GM12878 (cell line): ENCODE data around the gene SEMA3B. TPM values are rescaled to one million over a fixed set of nuclear protein-coding genes. Genes with fewer than 3 reads are reported as not detected.

Source experiments
- ATAC-seq: fragments of 200-7000 bp; cut with Tn5 transposase; 3 replicates; pipeline ENCODE4 v1.9.1; 2020; ENCODE audit warnings: mild to moderate bottlenecking, moderate library complexity
- BruUV-seq: library from RNA; stranded (reverse); fragments of 400-500 nt; replicated peaks from 2 replicates; lab custom pipeline; 2021; lab: Mats Ljungman, UMichigan
- CTCF ChIA-PET: fragments of 300-600 bp; sonication (Branson Sonifier 250); formaldehyde crosslinking; extraction: SDS; loops from one replicate; lab custom pipeline; 2021; ENCODE audit warnings: inconsistent platforms; lab: Yijun Ruan, JAX
- POLR2A ChIA-PET: fragments of 350-600 bp; formaldehyde crosslinking; extraction: SDS; loops from one replicate; lab custom pipeline; 2021; ENCODE audit warnings: inconsistent platforms; lab: Charles Lee
- RAD21 ChIA-PET: fragments of 300-600 bp; sonication (Branson Sonifier 250); formaldehyde crosslinking; loops from one replicate; lab custom pipeline; 2023; ENCODE audit warnings: antibody characterized with exemption; ENCODE audit not compliant: unreplicated experiment; lab: Charles Lee
- SMC1A ChIA-PET: fragments of 300-600 bp; sonication (Branson Sonifier 250); formaldehyde crosslinking; loops from one replicate; lab custom pipeline; 2023; ENCODE audit not compliant: unreplicated experiment, uncharacterized antibody; lab: Charles Lee
- DNase-seq: peaks from one replicate; pipeline ENCODE4 v3.0.0-alpha.2; 2011; ENCODE audit warnings: low read depth, low spot score
- FAIRE-seq: peaks from 3 replicates; lab custom pipeline; 2011; peaks lifted over from hg19 to GRCh38; lab: Jason Lieb, UNC
- H2AFZ ChIP-seq: 2 replicates; pipeline ENCODE4 v1.6.0; 2011; ENCODE audit warnings: low read depth, low read length, control low read depth; ENCODE audit not compliant: control insufficient read depth
- H3K27ac ChIP-seq: 2 replicates; pipeline ENCODE4 v1.5.1; 2011; ENCODE audit warnings: control low read depth; ENCODE audit not compliant: control insufficient read depth, insufficient read depth
- H3K27me3 ChIP-seq, 2 experiments: replicated peaks in 1 of 2; 2 replicates each; pipeline versions ENCODE4 v1.6.0 to v1.6.1; 2011; ENCODE audit warnings: low read length in 1 of 2; ENCODE audit not compliant: control insufficient read depth in 2 of 2, insufficient read depth in 2 of 2
- H3K36me3 ChIP-seq, 2 experiments: 2 replicates each; pipeline ENCODE4 v1.5.1; 2011; ENCODE audit warnings: low read length in 1 of 2; ENCODE audit not compliant: control insufficient read depth in 2 of 2, insufficient read depth in 2 of 2
- H3K4me1 ChIP-seq: 2 replicates; pipeline ENCODE4 v1.6.1; 2011; ENCODE audit warnings: mild to moderate bottlenecking, low read length, moderate library complexity, mixed read lengths; ENCODE audit not compliant: control insufficient read depth, insufficient read depth
- H3K4me2 ChIP-seq: 2 replicates; pipeline ENCODE4 v1.6.0; 2011; ENCODE audit warnings: control low read depth; ENCODE audit not compliant: control insufficient read depth, insufficient read depth
- H3K4me3 ChIP-seq: fragments of 200-600 bp; sonication (generic); 2 replicates; pipeline ENCODE4 v1.5.1; 2016
- H3K79me2 ChIP-seq: 2 replicates; pipeline ENCODE4 v1.6.0; 2011; ENCODE audit warnings: low read length; ENCODE audit not compliant: control insufficient read depth, insufficient read depth
- H3K9ac ChIP-seq: 2 replicates; pipeline ENCODE4 v1.8.0; 2011; ENCODE audit warnings: low read length, control low read depth, mixed read lengths; ENCODE audit not compliant: control insufficient read depth, insufficient read depth
- H3K9me3 ChIP-seq: replicated peaks from 3 replicates; pipeline ENCODE4 v1.5.1; 2011; ENCODE audit warnings: mild to moderate bottlenecking, low read length; ENCODE audit not compliant: control insufficient read depth, insufficient read depth
- H4K20me1 ChIP-seq: 2 replicates; pipeline ENCODE4 v1.6.0; 2011; ENCODE audit not compliant: control insufficient read depth, insufficient read depth
- EED ChIP-seq: sonication (generic); IDR thresholded peaks from 2 replicates; pipeline ENCODE4 v1.6.1; 2016; ENCODE audit warnings: antibody characterized with exemption, low read depth
- ESRRA ChIP-seq: IDR thresholded peaks from 2 replicates; pipeline ENCODE4 v1.6.1; 2012; ENCODE audit warnings: mild to moderate bottlenecking, low read length, improper control_type of control experiment
- ETV6 ChIP-seq, 2 experiments: fragments of 450-650 bp in 1 of 2; IDR thresholded peaks in 1 of 2; conservative IDR thresholded peaks in 1 of 2; 2 replicates each; pipeline ENCODE4 v1.6.1; 2014; ENCODE audit warnings: antibody characterized with exemption in 1 of 2, borderline replicate concordance in 1 of 2, low read depth in 1 of 2, mild to moderate bottlenecking in 1 of 2, moderate library complexity in 1 of 2
- EZH2 ChIP-seq: IDR thresholded peaks from 2 replicates; pipeline ENCODE4 v1.6.1; 2012; ENCODE audit warnings: low read depth, mild to moderate bottlenecking, control low read depth, inconsistent platforms, low read length, borderline replicate concordance; ENCODE audit not compliant: control insufficient read depth
- HDAC2 ChIP-seq: fragments of 200-600 bp; sonication (generic); IDR thresholded peaks from 2 replicates; pipeline ENCODE4 v1.6.1; 2017
- MEF2A ChIP-seq: IDR thresholded peaks from 2 replicates; pipeline ENCODE4 v1.6.1; 2011; ENCODE audit warnings: low read depth, mild to moderate bottlenecking, low read length, moderate library complexity; ENCODE audit not compliant: insufficient read depth
- PML ChIP-seq: IDR thresholded peaks from 2 replicates; pipeline ENCODE4 v1.6.1; 2012; ENCODE audit warnings: low read length, inconsistent platforms
- WRNIP1 ChIP-seq: IDR thresholded peaks from 2 replicates; pipeline ENCODE4 v1.6.1; 2011; ENCODE audit warnings: low read depth, low read length, improper control_type of control experiment, borderline replicate concordance
- WGBS: methylation state at CpG from one replicate; pipeline ENCODE4 v1.1.6; 2016; ENCODE audit warnings: low lambda C conversion rate; ENCODE audit not compliant: insufficient replicate concordance, insufficient coverage; ENCODE audit errors: missing lambda C conversion rate; 5-methylcytosine and 5-hydroxymethylcytosine counted together
- in situ Hi-C: fragments of 300-500 bp; cut with MboI; formaldehyde crosslinking; loops from 9 replicates; pipeline ENCODE4 v1.14.3; 2018; ENCODE audit warnings: mixed read lengths
- intact Hi-C: fragments of 100-400 bp; cut with micrococcal nuclease; formaldehyde crosslinking; loops from one replicate; pipeline ENCODE4 v1.14.2; 2022; ENCODE audit not compliant: unreplicated experiment
- polyA plus RNA-seq, 11 experiments: library from polyadenylated mRNA; depleted of rRNA in 4 of 11; unstranded in 6 of 11; stranded (reverse) in 5 of 11; fragments of >200 nt; fragmentation: Nextera tagmentation in 4 of 11; fragmentation: Illumina TruSeq in 1 of 11; extraction: Ambion mirVana in 4 of 11; extraction: Trizol in 1 of 11; gene quantifications; 1 replicate in 1 of 11; 2 replicates in 10 of 11; pipeline versions ENCODE4 v1.2.1 to v1.2.3, GENCODE V29; 2011 to 2016; ENCODE audit warnings: inconsistent platforms in 2 of 11, missing spikeins in 2 of 11, low read depth in 1 of 11
- total RNA-seq, 4 experiments: library from RNA; depleted of rRNA in 3 of 4; stranded (reverse); fragments of >200 nt in 3 of 4; fragmentation: Illumina TruSeq in 1 of 4; extraction: Trizol in 1 of 4; gene quantifications; 2 replicates each; pipeline versions ENCODE4 v1.2.1 to v1.2.3, GENCODE V29; 2013 to 2021
- TF ChIP-seq, protein P1 (sequence below): fragments of 450-650 bp; IDR thresholded peaks from 2 replicates; pipeline ENCODE4 v1.6.1; 2018; ENCODE audit warnings: borderline replicate concordance, mild to moderate bottlenecking; ENCODE audit not compliant: partially characterized antibody
- TF ChIP-seq, protein P2 (sequence below): IDR thresholded peaks from 2 replicates; pipeline ENCODE4 v1.6.1; 2011; ENCODE audit warnings: mild to moderate bottlenecking, low read depth, low read length, moderate library complexity; ENCODE audit not compliant: insufficient replicate concordance
- TF ChIP-seq, protein P3 (sequence below): fragments of 450-650 bp; IDR thresholded peaks from 2 replicates; pipeline ENCODE4 v1.6.1; 2017; ENCODE audit warnings: mild to moderate bottlenecking

The SEMA3B gene
- total and polyA plus RNA-seq, 10 of the 15 experiments (the other 5 are each of a cell fraction or from before 2014, with no cell fraction given): 0.06 to 0.59 (median 0.14) TPM; not detected in 2

DNA sequence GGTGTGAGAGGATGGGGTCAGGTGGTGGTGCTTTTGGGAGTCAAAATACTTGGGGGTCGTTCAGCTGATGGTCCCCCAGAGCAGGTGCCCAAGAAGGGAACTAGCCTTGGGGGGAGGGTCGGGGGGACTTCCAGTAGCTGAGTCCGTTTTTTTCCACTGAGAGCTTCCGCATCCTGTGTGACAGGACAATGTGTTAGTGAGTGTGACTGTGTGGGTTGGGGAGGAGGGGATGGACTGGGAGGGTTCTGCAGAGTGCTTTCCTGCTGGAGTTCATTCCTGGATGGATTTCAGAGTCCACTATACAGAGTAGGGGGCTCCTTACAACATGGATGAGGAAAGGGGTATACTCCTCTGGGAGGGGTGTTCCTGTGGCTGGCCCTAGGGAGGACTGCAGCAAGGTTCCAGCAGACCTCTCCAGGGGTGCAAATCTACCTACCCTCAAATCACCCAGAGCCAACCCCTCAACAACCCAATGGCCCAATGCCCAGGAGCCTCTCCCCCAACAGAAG is 54.2 kb downstream of the SEMA3B start (continued):
- TF ChIP-seq, protein P1, sequence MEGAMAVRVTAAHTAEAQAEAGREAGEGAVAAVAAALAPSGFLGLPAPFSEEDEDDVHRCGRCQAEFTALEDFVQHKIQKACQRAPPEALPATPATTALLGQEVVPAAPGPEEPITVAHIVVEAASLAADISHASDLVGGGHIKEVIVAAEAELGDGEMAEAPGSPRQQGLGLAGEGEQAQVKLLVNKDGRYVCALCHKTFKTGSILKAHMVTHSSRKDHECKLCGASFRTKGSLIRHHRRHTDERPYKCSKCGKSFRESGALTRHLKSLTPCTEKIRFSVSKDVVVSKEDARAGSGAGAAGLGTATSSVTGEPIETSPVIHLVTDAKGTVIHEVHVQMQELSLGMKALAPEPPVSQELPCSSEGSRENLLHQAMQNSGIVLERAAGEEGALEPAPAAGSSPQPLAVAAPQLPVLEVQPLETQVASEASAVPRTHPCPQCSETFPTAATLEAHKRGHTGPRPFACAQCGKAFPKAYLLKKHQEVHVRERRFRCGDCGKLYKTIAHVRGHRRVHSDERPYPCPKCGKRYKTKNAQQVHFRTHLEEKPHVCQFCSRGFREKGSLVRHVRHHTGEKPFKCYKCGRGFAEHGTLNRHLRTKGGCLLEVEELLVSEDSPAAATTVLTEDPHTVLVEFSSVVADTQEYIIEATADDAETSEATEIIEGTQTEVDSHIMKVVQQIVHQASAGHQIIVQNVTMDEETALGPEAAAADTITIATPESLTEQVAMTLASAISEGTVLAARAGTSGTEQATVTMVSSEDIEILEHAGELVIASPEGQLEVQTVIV: no peak

DNA sequence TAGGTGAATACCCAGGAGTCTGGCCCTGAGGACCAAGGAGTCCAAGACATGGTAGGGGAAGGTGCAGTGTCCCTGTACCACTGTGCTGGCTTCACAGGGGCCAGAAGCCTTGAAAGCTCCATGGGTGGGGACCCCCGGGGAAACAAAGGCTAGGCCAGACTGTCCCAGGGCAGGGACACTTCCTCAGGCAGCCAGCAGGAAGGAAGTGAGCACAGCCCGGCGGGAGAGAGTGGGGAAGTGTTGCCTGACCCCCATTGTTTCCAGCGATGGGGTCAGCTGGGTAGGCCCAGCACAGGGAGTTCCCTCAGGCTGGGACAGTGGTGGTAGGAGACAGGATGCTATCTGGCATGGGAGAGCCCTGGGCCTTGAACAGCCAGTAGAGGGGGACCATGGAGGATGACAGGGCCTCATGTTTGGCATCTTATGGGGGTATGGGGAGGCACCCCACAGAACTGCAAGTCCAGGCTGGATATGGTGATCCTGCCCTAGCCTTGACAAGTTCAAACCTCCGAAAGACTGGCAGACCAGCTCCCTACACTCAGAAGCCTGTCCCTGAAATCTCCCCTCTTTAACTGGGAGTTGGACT is 54.8 kb downstream of the SEMA3B start:
- POLR2A ChIA-PET: no interaction called here
- TF ChIP-seq, protein P2, sequence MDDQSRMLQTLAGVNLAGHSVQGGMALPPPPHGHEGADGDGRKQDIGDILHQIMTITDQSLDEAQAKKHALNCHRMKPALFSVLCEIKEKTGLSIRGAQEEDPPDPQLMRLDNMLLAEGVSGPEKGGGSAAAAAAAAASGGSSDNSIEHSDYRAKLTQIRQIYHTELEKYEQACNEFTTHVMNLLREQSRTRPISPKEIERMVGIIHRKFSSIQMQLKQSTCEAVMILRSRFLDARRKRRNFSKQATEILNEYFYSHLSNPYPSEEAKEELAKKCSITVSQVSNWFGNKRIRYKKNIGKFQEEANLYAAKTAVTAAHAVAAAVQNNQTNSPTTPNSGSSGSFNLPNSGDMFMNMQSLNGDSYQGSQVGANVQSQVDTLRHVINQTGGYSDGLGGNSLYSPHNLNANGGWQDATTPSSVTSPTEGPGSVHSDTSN: no peak
- TF ChIP-seq ESRRA (no peak), EED (no peak), ETV6 (conservative IDR thresholded peaks at IDR 0.05 in 1 of 2, IDR thresholded peaks at IDR 0.05 in 1 of 2; ENCODE audit: borderline replicate concordance in 1 of 2, low read depth in 1 of 2) (no peak), WRNIP1 (no peak), EZH2 (no peak), MEF2A (no peak), HDAC2 (no peak), PML (no peak)
- TF ChIP-seq, protein P3, sequence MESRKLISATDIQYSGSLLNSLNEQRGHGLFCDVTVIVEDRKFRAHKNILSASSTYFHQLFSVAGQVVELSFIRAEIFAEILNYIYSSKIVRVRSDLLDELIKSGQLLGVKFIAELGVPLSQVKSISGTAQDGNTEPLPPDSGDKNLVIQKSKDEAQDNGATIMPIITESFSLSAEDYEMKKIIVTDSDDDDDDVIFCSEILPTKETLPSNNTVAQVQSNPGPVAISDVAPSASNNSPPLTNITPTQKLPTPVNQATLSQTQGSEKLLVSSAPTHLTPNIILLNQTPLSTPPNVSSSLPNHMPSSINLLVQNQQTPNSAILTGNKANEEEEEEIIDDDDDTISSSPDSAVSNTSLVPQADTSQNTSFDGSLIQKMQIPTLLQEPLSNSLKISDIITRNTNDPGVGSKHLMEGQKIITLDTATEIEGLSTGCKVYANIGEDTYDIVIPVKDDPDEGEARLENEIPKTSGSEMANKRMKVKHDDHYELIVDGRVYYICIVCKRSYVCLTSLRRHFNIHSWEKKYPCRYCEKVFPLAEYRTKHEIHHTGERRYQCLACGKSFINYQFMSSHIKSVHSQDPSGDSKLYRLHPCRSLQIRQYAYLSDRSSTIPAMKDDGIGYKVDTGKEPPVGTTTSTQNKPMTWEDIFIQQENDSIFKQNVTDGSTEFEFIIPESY: no peak

More for the DNA sequence above, 54.8 kb downstream of the SEMA3B start:
- Histone ChIP-seq H3K4me2 (no peak overlapping the region), H3K9me3 (no peaks in the 10 kb centered on the region), H3K27ac (no peak overlapping the region), H2AFZ (no peak overlapping the region), H3K9ac (no peak overlapping the region), H3K4me3 (no peak overlapping the region), H3K27me3 (no peaks in the 10 kb centered on the region), H4K20me1 (no peaks in the 10 kb centered on the region), H3K4me1 (peaks cover 17% of the 10 kb centered on the region), H3K79me2 (peaks cover 19% of the 10 kb centered on the region), H3K36me3 (peaks cover 0 to 4% of the 10 kb centered on the region in 2 experiments; a peak in 1 of 4 replicates)
- no peak for FAIRE-seq
- RAD21 ChIA-PET: interaction anchor here (0.7 to 2.3 kb wide), 4 partner anchors 14 to 45 kb away, joined by 3 to 6 read pairs (median 4); partner anchors contain the start of genes IFRD2 and LSMEM2
- DNase-seq: no peak
- BruUV-seq: no TSS peak
- CTCF ChIA-PET: interaction anchor here (0.8 to 5.1 kb wide), 14 partner anchors 9 to 129 kb away, joined by 3 to 72 read pairs (median 6); partner anchors contain the start of genes HYAL1, HYAL3, IFRD2 and LSMEM2
- no peak for ATAC-seq
- 31% methylated on average over 5 of the region's 5 CpGs for WGBS
- in situ Hi-C loops (no loop called here), intact Hi-C loops (loop anchor here (1.0 kb wide), 2 partner anchors 49 to 96 kb away; no protein-coding TSS in a partner anchor)
- SMC1A ChIA-PET: interaction anchor here (1.0 kb wide), 1 partner anchor 24 kb away, joined by 3 read pairs; the partner anchor contains the start of genes HYAL3 and NAA80
